ENCODE data around the gene TRIM46. TPM values are rescaled to one million over a fixed set of nuclear protein-coding genes. Genes with fewer than 3 reads are reported as not detected.

Gene TRIM46, protein sequence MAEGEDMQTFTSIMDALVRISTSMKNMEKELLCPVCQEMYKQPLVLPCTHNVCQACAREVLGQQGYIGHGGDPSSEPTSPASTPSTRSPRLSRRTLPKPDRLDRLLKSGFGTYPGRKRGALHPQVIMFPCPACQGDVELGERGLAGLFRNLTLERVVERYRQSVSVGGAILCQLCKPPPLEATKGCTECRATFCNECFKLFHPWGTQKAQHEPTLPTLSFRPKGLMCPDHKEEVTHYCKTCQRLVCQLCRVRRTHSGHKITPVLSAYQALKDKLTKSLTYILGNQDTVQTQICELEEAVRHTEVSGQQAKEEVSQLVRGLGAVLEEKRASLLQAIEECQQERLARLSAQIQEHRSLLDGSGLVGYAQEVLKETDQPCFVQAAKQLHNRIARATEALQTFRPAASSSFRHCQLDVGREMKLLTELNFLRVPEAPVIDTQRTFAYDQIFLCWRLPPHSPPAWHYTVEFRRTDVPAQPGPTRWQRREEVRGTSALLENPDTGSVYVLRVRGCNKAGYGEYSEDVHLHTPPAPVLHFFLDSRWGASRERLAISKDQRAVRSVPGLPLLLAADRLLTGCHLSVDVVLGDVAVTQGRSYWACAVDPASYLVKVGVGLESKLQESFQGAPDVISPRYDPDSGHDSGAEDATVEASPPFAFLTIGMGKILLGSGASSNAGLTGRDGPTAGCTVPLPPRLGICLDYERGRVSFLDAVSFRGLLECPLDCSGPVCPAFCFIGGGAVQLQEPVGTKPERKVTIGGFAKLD
- 4.1 and 4.7 TPM in 2 replicates for total RNA-seq

GRCh38 chr1:155173478-155174323 is at the start of gene TRIM46:
TRIM46 (plus strand) TSS chr1:155173849; CDS start chr1:155173967, 118 bp downstream.
- DNase-seq: peak; percentile 58

DNA sequence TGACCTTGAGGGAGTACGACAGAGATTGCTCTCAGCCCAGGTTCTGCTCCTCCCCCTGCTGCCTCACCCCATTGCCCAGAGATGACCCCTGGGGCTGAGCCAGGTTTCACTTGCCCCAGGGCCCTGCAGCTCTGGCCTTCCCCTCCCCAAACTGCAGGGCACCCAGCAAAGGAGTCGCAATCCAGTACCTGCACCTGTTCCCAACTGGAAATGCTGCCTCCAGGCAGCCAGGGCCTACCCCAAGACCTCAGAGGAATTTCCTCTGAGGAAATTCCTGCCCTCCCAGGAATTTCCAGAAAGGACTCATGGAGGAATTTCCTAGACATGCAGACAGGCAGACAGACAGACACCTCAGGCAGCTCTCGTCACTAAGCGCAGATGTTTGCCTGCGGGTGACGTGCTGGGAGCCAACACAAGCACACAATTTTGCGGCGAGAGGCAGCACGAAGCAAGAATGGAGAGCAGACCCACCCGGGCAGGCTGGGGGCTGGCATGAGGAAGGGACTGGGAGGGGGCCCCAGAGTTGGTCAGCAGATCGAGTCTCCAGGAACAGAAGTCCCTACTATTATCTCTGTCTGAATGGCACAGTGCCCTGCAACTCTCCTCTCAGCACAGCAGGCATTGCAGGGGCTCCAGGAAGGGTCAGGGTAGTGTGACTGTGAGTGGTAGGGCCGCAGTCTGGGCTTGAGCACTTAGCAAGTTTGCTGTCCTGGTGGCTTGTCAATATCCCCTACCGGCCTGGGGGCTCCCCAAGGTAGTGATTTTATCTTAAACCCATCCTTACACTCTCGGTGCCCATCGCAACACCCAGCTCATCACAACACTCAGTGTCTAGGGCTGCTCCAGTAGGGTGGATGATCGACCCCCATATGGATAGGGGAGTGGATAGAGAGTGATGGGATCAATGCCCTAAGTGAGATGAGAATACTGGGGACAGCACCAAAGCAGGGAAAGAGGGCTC is 48.9 kb upstream of the TRIM46 start:
- peak; percentile 88 for DNase-seq

DNA sequence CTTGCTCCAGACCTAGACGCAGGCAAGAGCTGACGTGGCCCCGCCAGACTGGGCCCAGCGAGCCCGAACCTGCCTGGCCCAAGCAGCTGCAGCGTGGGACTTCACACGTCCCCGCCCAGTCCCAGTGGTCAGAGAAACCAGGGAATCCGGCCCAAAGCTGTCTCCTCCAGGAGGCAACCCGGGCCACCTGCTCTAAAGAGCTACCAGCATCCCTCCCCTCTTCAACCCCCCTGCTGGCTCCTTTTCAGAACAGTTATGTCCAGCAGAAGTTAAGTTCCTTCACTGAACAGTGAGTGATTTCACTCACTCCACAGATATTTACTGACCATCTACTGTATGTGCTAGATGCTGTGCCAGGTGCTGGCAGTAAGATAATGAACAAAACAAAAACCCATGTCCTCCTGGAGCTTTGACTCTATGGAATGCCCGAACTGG is 48.1 kb upstream of the TRIM46 start:
- peak; percentile 32 for DNase-seq

DNA sequence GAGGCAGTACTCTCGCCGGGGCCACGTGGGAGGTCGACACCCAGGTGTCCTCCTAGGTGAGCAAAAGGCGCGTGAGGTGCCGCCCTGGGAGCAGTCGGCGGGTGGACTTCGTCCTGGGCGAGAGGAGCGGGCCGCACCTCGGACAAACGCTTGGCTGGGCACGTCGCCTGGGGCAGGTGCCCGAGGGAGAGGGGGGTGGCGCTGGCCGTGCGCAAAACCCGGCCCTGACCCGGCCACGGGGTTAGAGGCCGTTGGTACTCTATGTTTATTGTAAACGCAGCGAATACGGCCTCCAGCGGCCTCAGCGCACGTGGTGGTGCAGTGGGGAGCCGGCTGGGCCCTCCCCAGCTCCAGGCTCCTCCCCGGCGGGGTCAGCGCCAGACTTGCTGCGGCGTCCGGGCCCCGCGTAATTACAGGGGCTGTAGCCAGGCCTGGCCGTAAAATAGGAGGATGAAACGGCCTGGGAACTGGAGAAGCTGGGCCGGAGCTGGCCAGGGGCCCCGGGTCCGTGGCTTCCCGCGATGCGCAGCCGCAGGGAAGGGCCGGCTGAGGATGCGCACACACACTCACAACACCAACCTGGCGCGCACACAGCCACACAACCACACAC is 47.6 kb upstream of the TRIM46 start:
- DNase-seq: peak; percentile 70

DNA sequence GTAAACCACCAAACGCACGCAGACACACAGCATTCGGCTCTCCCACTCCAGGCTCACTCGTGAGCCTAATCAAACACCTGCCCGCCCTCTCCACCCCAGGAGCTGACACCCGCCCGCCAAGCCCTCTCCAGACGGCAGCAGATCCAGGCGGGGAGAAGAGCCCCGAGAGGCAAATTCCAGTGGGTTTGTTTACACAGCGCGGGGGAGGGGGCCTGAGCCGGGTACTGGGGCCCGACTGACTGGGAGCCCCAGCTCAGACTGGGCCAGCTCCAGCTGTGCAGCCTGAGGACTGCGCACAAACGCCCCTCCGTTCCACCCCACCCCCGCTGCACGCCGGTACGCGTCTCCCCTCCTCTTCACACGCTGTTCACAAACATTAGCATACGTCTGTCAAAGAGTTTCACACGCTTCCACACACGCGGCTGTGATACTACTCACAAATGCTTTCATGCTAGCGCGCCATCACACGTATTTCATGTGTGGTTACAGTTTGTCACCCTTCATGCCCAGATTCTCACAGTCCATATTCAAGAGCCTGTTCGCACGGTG is 47.0 kb upstream of the TRIM46 start:
- peak; percentile 76 for DNase-seq

DNA sequence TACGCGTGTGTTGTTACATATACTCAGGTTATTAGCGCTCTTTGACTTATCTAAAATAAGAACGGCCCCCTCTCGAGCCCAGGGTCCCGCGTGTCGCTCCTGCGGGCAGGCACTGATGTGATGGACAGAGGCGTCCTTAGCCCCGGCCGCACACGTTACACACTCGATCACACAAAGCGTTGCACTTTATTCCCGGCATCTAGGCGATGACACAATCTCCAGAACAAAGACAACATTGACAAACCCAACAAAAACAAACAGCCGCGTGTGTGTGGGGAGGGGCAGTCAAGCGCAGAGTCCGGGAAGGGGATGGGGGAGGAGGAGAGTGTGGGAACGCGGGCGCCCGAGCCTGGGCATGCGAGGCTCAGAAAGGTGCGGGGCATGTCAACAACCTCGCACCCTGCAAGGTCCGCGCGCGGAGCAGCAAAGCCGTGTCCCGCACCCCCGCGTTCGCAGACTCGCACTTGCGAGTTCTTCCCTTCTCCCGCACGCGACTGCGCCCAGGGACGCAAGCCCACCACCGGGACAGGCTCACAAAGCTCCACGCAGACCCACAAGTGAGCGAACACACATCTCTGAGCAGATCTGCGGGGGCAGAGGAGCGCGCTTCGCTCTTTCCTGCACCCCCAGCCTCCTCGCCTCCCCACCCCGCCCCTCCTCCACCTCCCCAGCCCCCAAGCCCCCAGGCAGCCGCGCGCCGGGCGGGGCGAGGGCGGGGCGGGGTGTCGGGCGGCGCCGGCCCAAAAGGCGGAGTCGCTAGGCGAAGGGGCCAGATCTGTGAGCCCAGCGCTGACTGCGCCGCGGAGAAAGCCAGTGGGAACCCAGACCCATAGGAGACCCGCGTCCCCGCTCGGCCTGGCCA is 46.3 kb upstream of the TRIM46 start, which contains the start of gene EFNA1:
TSS of gene EFNA1 (plus strand) at position 772 of the 862 bp plus-strand sequence. CDS start 102 bp downstream, outside the sequence.
- peak; percentile 91 for DNase-seq

DNA sequence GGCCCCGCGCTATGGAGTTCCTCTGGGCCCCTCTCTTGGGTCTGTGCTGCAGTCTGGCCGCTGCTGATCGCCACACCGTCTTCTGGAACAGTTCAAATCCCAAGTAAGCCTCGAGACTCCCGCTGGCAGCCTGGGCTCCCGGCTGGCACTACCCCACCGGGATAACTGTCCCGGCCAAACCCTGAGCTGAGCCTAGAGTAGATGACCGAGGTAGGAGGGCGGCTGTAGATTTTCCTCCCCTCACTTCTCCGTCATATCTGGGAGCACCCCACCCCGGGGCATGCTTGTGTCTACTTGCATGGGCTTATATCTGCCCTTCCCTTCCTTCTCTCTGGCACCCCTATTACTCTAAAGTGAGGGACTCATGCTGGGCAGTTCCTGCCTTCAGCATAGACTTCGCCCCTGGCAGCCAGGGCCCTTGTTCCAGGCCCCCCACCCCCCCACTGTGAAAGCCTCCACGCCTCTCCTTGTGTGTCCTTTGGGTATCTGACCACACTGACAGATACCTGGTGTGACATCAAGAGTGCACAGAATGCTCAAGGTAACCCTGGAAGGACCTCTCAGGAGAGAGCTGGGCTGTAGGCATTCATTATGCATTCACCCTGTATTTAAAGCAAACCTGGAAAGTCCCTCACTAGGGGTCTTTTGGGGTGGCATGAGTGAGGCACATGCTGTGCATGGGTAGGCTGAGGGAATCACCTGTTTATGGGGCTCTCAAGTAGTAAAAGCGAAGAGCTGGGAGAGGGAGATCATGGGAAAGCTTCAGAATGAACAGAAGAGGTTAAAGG is 45.5 kb upstream of the TRIM46 start:
- DNase-seq: peak; percentile 26

DNA sequence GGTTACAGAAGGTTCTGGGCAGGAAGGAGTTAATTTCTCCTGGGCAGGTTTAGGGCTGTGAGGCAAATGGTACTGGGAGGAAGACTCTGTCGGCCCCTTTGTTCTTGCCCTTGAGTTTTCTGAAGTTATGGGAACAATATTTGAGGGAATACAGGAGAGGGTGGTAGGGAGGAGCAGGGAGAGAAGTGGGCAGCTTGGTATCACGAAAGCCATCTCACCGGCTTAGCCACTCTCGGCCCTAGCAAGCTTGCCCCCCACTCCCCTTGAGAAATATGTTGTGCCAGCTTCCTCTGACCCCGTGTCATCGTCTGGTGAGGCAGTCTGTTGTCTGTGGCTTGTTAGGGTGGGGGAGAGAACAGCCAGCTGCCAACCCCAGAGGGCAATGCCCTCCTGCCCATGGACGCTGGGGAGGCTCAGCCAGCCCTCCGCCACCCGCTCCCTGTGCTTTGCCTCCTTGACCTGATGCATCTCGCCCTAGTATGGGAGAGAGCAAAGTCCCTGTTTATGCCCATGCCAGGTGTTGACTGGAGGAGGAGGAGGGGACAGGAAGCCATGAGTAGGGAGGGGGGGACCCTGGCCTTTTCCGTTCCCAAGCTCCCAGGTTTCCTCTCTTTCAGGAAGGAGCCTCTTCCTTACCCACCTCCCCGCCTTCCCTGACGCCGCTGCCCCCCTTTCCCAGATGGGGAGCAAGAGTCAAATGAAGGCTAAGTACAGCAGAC is 44.7 kb upstream of the TRIM46 start:
- DNase-seq: peak; percentile 95

DNA sequence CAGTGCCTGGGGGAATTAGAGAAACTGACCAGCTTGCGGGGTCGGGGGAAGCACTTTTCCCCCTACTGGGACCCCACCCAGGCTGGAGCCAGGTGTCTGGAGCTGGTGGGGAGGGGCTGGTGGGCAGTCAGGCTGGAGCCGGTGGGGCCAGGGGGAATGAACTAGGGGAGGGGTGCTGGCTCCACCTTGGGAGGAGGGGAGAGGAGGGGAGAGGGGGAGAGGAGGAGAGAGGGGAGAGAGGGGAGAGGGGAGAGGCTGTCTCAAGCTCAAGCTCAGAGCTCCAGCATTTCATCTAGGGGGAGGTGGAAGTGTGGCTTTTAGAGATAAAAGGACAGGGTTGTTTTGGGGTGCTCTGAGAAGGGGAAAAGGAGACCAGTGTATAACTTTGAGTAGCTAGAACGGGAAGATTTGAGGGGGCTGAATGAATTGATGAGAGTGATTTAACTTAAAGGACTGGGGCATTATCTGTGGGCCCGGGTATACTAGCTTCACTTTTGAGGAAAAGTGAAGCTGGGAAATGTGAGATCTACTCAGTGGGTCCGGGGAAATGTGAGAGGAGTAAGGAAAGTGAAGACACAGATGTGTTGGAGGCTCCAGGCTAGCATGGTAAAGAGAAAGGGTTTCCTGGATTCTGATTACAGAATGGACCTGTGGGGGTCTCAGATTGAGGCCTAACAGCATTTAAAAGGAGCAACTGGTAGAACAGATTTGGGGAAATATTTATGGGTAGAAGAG is 43.2 kb upstream of the TRIM46 start:
- DNase-seq: peak; percentile 15

DNA sequence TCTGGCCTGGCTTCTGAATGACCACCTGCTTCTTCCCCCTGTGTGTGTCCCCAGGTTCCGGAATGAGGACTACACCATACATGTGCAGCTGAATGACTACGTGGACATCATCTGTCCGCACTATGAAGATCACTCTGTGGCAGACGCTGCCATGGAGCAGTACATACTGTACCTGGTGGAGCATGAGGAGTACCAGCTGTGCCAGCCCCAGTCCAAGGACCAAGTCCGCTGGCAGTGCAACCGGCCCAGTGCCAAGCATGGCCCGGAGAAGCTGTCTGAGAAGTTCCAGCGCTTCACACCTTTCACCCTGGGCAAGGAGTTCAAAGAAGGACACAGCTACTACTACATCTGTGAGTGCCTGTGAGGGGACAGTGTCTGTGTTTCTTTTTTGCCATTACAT is 42.4 kb upstream of the TRIM46 start:
- peak; percentile 11 for DNase-seq

DNA sequence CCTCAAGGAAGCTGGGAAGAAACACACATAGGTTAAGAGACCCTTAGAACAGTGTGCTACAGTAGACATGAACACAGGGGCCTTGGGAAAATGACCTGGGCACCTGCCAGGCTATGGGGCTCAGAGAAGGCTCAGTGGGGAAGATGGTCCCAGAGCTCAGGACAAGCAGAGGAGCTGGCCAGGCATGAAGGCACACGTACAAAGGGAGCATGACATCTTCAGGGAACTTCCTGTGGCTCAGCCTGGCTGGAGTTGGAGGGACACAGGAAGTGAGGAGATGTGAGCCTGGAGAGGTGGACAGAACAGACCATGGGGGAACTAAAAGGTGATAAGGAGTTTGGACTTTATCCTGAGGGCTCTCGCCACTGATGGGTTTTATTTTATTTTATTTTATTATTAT is 41.8 kb upstream of the TRIM46 start:
- peak; percentile 25 for DNase-seq

DNA sequence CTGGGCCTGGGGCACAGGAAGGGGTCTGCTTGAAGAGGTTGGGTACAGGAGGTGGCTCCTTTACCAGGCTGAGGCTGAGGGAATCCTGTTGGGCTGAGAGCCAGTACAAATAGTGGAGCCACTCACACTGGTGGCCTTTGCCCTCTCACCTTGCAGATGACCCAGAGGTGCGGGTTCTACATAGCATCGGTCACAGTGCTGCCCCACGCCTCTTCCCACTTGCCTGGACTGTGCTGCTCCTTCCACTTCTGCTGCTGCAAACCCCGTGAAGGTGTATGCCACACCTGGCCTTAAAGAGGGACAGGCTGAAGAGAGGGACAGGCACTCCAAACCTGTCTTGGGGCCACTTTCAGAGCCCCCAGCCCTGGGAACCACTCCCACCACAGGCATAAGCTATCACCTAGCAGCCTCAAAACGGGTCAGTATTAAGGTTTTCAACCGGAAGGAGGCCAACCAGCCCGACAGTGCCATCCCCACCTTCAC is 39.8 kb upstream of the TRIM46 start:
- peak; percentile 7 for DNase-seq

- peak; percentile 18 for DNase-seq
These were observed 39.3 kb upstream of the TRIM46 start for GRCh38 chr1:155134322-155134721.

DNA sequence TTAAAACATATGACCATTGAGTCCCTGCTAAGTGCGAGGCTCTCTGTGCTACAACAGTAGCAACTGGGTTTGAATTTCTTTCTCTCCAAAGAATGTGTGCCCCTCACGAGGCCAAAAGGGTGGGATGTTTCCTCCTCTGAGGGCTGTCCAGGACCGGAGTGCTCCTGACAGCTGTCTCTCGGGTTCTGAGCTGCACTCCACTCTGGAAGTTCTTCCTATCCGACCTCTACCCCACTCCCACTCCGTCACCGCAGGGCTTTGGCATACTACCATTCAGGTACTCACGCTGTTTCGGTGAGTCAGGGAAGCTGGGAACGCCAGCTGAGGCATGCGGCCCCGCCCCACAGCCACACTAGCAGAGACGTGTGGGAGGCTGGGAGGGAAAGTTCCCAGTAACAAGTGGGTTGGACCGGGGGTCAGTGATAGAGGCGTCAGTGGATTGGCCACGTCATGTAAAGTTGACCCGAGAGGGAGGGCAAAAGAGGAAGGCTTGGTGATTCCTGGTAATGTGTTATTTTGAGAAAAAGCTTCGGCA is 38.7 kb upstream of the TRIM46 start:
- peak; percentile 97 for DNase-seq

- DNase-seq: peak; percentile 95
These were observed 38.1 kb upstream of the TRIM46 start, which contains the start of gene SLC50A1 for GRCh38 chr1:155135415-155136028. SLC50A1 (plus strand) TSS chr1:155135852; CDS start chr1:155135912, 60 bp downstream.

GRCh38 chr1:155136748-155137147 is 36.9 kb upstream of the TRIM46 start:
- peak; percentile 8 for DNase-seq
